Stomach smooth muscle (tissue), 2 donors: Measurements from ENCODE around the gene SCFD2.
"Not testable (repeated sequence)": the region's sequence is repeated elsewhere in the genome, so short reads cannot be mapped to it uniquely, and the experiment has no call there.

Experiments used
- H3K27ac ChIP-seq: one replicate; pipeline ENCODE4 v1.7.0; 2013; ENCODE audit warnings: mild to moderate bottlenecking, low read length, inconsistent platforms
- H3K27me3 ChIP-seq, 2 donors: one replicate each; pipeline ENCODE4 v1.7.0; 2013; ENCODE audit warnings: low read length in 2 of 2; ENCODE audit not compliant: insufficient read depth in 2 of 2, control insufficient read depth in 1 of 2
- H3K36me3 ChIP-seq, 2 donors: one replicate each; pipeline ENCODE4 v1.7.0; 2013; ENCODE audit warnings: low read length in 2 of 2; ENCODE audit not compliant: control insufficient read depth in 2 of 2, insufficient read depth in 2 of 2
- H3K4me1 ChIP-seq: one replicate; pipeline ENCODE4 v1.7.0; 2013; ENCODE audit warnings: low read length; ENCODE audit not compliant: control insufficient read depth, insufficient read depth
- H3K4me3 ChIP-seq, 2 donors: one replicate each; pipeline ENCODE4 v1.7.0; 2013; ENCODE audit warnings: low read length in 2 of 2
- H3K9ac ChIP-seq, 2 donors: one replicate each; pipeline ENCODE4 v1.7.0; 2013; ENCODE audit warnings: low read length in 2 of 2, mild to moderate bottlenecking in 1 of 2
- H3K9me3 ChIP-seq, 2 donors: one replicate each; pipeline ENCODE4 v1.7.0; 2013; ENCODE audit warnings: low read length in 2 of 2; ENCODE audit not compliant: control insufficient read depth in 2 of 2
- donor health status: healthy.
- donor health status: Pancreatic carcinoma.

SCFD2 gene

GRCh38 chr4:53189011-53189410, 176.8 kb downstream of the SCFD2 start:
- Histone ChIP-seq H3K9ac (no peak overlapping the region), H3K4me3 (no peak overlapping the region), H3K9me3 (no peaks in the 10 kb centered on the region), H3K4me1 (no peaks in the 10 kb centered on the region), H3K27me3 (no peaks in the 10 kb centered on the region), H3K27ac (no peak overlapping the region), H3K36me3 (no peaks in the 10 kb centered on the region)

GRCh38 chr4:53186714-53187358, 179.0 kb downstream of the SCFD2 start:
- no peaks in the 10 kb centered on the region for H3K4me1 ChIP-seq
- no peak overlapping the region for H3K27ac ChIP-seq
- no peaks in the 10 kb centered on the region for H3K9me3 ChIP-seq
- H3K4me3 ChIP-seq: no peak overlapping the region
- no peaks in the 10 kb centered on the region for H3K27me3 ChIP-seq
- H3K36me3 ChIP-seq: no peaks in the 10 kb centered on the region
- no peak overlapping the region for H3K9ac ChIP-seq

- H3K27me3 ChIP-seq: no peaks in the 10 kb centered on the region
- H3K4me1 ChIP-seq: no peaks in the 10 kb centered on the region
- H3K9me3 ChIP-seq: no peaks in the 10 kb centered on the region
- H3K27ac ChIP-seq: no peak overlapping the region
- no peak overlapping the region for H3K9ac ChIP-seq
- no peaks in the 10 kb centered on the region for H3K36me3 ChIP-seq
- no peak overlapping the region for H3K4me3 ChIP-seq
These were observed 179.8 kb downstream of the SCFD2 start for GRCh38 chr4:53185869-53186585.

- H3K27ac ChIP-seq: no peak overlapping the region
- H3K27me3 ChIP-seq: no peaks in the 10 kb centered on the region
- H3K4me3 ChIP-seq: no peak overlapping the region
- H3K9ac ChIP-seq: no peak overlapping the region
- H3K9me3 ChIP-seq: no peaks in the 10 kb centered on the region
- H3K4me1 ChIP-seq: no peaks in the 10 kb centered on the region
- no peaks in the 10 kb centered on the region for H3K36me3 ChIP-seq
These were observed 182.1 kb downstream of the SCFD2 start for GRCh38 chr4:53183754-53184153.

GRCh38 chr4:53177751-53178150, 188.1 kb downstream of the SCFD2 start:
- H3K4me1 ChIP-seq, H3K27me3 ChIP-seq, H3K36me3 ChIP-seq, H3K27ac ChIP-seq, H3K9me3 ChIP-seq, H3K9ac ChIP-seq, H3K4me3 ChIP-seq: not testable (repeated sequence)

DNA sequence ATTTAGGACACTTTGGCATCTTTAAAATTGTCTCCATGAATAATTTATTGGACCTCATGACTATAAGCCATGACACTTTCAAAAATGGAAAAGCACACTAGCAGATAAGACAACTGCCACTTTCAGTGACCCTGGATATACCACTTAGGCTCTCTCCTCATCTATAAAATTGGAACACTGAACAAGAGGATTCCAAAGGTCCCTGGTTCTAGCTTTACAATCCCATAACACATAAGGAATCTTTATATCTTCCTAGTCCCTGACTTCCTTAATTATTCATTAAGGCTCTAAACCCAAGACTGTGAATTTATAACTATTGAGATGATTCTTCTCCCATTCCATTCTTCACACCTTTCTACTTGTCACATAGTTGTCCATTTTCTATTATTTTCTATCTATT, 190.2 kb downstream of the SCFD2 start:
- Histone ChIP-seq H3K4me3 (no peak overlapping the region), H3K9me3 (peaks cover 0 to 3% of the 10 kb centered on the region in 2 donors), H3K36me3 (no peaks in the 10 kb centered on the region), H3K27me3 (no peaks in the 10 kb centered on the region), H3K9ac (no peak overlapping the region), H3K27ac (no peak overlapping the region), H3K4me1 (no peaks in the 10 kb centered on the region)

DNA sequence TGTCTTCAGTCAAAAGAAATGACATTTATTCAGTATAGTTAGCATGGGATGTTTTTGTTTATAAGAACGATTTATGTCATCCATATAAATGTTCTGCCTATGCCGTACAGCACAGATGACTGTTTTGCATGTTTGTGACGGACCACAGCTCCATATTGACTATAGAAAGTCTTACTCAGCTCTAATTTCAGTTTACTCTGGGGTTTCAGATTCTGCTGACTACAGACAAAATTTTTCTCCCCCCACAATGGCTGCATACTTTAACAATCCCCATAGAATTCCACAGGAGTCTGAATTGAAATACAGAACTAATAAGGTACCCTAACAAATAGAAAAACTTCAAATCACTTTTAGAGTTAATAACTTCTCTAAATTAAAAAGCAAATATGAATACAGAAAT, 191.0 kb downstream of the SCFD2 start:
- no peak overlapping the region for H3K27ac ChIP-seq

DNA sequence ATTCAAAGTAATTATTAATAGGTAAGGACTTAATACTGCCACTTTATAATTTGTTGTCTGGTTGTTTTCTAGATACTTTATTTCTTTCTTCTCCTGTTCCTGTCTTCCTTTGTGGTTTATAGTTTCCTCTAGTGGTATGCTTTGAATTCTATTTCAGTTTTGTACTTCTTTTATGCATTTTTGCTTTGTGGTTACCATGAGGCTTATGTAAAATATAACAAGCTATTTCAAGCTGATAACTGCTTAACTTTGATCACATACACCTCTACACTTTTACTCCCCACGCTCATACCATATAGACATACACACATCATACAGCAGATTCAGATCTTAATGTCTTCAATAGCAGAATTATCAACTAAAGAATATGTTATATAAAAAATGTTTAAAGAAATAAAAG, 192.3 kb downstream of the SCFD2 start:
- Histone ChIP-seq H3K9me3 (peaks cover 0 to 3% of the 10 kb centered on the region in 2 donors), H3K27me3 (no peaks in the 10 kb centered on the region), H3K27ac (no peak overlapping the region), H3K4me3 (no peak overlapping the region), H3K36me3 (no peaks in the 10 kb centered on the region), H3K9ac (no peak overlapping the region), H3K4me1 (no peaks in the 10 kb centered on the region)

More for the DNA sequence above, 191.0 kb downstream of the SCFD2 start:
- no peaks in the 10 kb centered on the region for H3K27me3 ChIP-seq
- no peaks in the 10 kb centered on the region for H3K36me3 ChIP-seq
- peaks cover 0 to 3% of the 10 kb centered on the region in 2 donors for H3K9me3 ChIP-seq
- H3K4me1 ChIP-seq: no peaks in the 10 kb centered on the region
- no peak overlapping the region for H3K9ac ChIP-seq
- H3K4me3 ChIP-seq: no peak overlapping the region

GRCh38 chr4:53171797-53172196, 194.1 kb downstream of the SCFD2 start:
- no peak overlapping the region for H3K27ac ChIP-seq
- no peaks in the 10 kb centered on the region for H3K9me3 ChIP-seq
- no peak overlapping the region for H3K4me3 ChIP-seq
- H3K36me3 ChIP-seq: no peaks in the 10 kb centered on the region
- no peaks in the 10 kb centered on the region for H3K4me1 ChIP-seq
- H3K27me3 ChIP-seq: no peaks in the 10 kb centered on the region
- H3K9ac ChIP-seq: no peak overlapping the region

DNA sequence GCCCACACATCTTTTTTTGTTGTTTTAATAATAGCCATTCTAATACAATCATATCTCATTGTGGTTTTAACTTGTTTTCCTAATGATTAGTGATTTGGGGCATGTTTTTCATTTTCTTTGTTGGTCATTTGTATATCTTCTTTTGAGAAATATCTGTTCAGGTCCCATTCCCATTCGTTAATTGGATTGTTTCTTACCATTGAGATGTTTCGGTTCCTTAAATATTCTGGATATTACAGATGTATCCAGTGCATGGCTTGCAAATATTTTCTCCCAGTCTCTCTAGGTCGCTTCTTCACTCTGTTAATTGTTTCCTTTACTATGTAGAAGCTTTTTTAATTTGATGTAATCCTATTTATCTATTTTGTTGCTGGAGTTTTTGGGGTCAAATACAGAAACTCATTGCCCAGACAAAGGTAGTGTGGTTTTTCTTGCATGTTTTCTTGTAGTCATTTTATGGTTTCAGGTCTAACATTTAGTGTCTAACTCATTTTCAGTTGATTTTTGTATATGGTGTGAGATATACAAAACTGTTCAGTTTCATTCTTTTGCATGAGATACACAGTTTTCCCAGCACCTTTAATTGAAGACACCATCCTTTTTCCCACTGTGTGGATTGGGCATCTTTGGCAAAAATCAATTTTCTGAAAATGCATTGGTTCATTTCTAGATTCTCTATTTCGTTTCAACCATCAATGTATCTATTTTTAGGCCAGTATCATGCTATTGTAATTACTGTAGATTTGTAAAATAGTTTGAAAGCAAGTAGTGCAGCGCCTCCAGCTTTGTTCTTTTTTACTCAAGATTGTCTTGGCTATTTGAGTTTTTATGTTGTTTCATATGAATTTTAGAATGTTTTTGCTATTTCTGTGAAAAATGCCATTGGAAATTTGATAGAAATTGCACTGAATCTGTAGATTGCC, 195.9 kb downstream of the SCFD2 start:
- Histone ChIP-seq H3K9ac (no peak overlapping the region), H3K27ac (no peak overlapping the region), H3K4me1 (no peaks in the 10 kb centered on the region), H3K36me3 (no peaks in the 10 kb centered on the region), H3K9me3 (no peaks in the 10 kb centered on the region), H3K4me3 (no peak overlapping the region), H3K27me3 (no peaks in the 10 kb centered on the region)
